HUES6 (cell line): Measurements from ENCODE around the gene CTPS1.

Source experiments
- H3K27ac ChIP-seq: 2 replicates; pipeline ENCODE4 v1.7.0; 2013; ENCODE audit warnings: low read depth, mild to moderate bottlenecking, low read length, inconsistent platforms
- H3K27me3 ChIP-seq: 2 replicates; pipeline ENCODE4 v1.6.1; 2013; ENCODE audit warnings: low read length; ENCODE audit not compliant: control insufficient read depth, insufficient read depth
- H3K36me3 ChIP-seq: 2 replicates; pipeline ENCODE4 v1.6.1; 2013; ENCODE audit warnings: low read length; ENCODE audit not compliant: control insufficient read depth, insufficient read depth
- H3K4me1 ChIP-seq: 2 replicates; pipeline ENCODE4 v1.6.1; 2013; ENCODE audit warnings: low read length; ENCODE audit not compliant: control insufficient read depth, insufficient read depth
- H3K4me3 ChIP-seq: 2 replicates; pipeline ENCODE4 v1.5.1; 2013; ENCODE audit warnings: low read depth, low read length
- H3K9ac ChIP-seq: one replicate; pipeline ENCODE4 v1.6.1; 2013; ENCODE audit warnings: mild to moderate bottlenecking, low read length
- H3K9me3 ChIP-seq: 2 replicates; pipeline ENCODE4 v1.6.1; 2013; ENCODE audit warnings: low read depth, low read length; ENCODE audit not compliant: control insufficient read depth, insufficient read depth

CTPS1 gene

DNA sequence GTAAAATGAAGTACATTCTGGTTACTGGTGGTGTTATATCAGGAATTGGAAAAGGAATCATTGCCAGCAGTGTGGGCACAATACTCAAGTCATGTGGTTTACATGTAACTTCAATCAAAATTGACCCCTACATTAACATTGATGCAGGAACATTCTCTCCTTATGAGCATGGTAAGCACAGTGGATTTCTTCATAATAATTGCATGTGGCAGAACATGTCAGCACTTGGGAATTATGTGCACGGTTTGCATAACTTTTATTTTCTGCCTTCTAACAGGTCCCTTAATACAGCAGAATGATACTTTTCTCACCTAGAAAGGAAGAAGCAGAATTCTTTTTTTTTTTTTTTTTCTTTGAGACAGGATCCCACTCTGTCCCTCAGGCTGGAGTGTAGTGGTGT lies 3.8 kb downstream of the CTPS1 start:
- Histone ChIP-seq H3K36me3 (peaks cover 56% of the 10 kb centered on the region), H3K27ac (no peak overlapping the region), H3K9ac (no peak overlapping the region)

GRCh38 chr1:40984066-40984465 lies 4.6 kb downstream of the CTPS1 start:
- H3K27ac ChIP-seq: no peak overlapping the region
- H3K4me1 ChIP-seq: peaks cover 15% of the 10 kb centered on the region

More for the DNA sequence above, 3.8 kb downstream of the CTPS1 start:
- no peak overlapping the region for H3K4me3 ChIP-seq
- H3K4me1 ChIP-seq: peaks cover 15% of the 10 kb centered on the region
- no peaks in the 10 kb centered on the region for H3K9me3 ChIP-seq
- H3K27me3 ChIP-seq: no peaks in the 10 kb centered on the region

GRCh38 chr1:40984531-40984930 lies 5.0 kb downstream of the CTPS1 start:
- Histone ChIP-seq H3K27me3 (no peaks in the 10 kb centered on the region), H3K9ac (no peak overlapping the region), H3K27ac (no peak overlapping the region), H3K4me1 (peaks cover 15% of the 10 kb centered on the region), H3K36me3 (peaks cover 68% of the 10 kb centered on the region), H3K9me3 (no peaks in the 10 kb centered on the region), H3K4me3 (no peak overlapping the region)

More at GRCh38 chr1:40984066-40984465, 4.6 kb downstream of the CTPS1 start:
- Histone ChIP-seq H3K9ac (no peak overlapping the region), H3K9me3 (no peaks in the 10 kb centered on the region), H3K36me3 (peaks cover 64% of the 10 kb centered on the region), H3K27me3 (no peaks in the 10 kb centered on the region), H3K4me3 (no peak overlapping the region)

DNA sequence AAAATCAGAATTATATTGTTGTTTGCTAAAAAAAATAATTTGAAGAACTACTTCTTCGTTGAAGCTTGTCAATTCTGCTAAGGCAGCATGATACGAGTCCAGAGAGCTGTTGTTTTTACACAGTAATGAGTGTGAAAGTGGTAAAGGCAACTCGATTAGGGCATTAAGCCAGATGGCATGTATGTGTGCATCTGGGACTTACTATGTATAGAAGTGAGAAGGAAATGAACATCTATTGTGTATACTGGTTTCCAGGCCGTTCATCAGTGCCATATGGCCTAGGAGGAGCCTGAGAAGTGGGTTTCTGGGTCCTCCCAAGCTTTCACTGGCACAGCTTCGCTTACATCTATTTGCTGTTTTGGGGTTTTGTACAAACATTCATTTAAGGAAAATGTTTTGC lies 5.7 kb downstream of the CTPS1 start:
- Histone ChIP-seq H3K9me3 (no peaks in the 10 kb centered on the region), H3K9ac (no peak overlapping the region), H3K4me3 (no peak overlapping the region), H3K27ac (no peak overlapping the region), H3K36me3 (peaks cover 75% of the 10 kb centered on the region), H3K4me1 (peaks cover 15% of the 10 kb centered on the region), H3K27me3 (no peaks in the 10 kb centered on the region)

DNA sequence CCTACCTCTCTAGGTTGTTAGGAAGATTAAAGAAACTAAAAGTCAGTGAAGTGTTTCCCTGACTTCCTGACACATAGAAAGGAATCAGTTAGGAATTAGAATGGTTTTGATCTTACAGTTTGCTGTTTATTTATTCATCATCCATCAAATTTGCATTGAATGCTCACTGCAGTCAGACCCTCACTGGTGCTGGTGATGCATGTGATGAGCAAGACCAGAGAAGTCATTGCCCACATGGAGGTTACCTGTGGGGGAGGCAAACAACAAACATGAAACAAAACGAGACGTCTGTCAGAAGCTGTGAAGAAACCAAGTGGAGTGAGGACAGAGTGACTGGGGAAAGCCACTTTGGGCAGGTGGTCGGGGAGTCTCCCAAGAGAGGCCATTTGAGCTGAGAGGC lies 6.4 kb downstream of the CTPS1 start:
- Histone ChIP-seq H3K27me3 (no peaks in the 10 kb centered on the region), H3K4me3 (no peak overlapping the region), H3K36me3 (peaks cover 82% of the 10 kb centered on the region), H3K9me3 (no peaks in the 10 kb centered on the region), H3K27ac (0 out of 2 replicates have a peak overlapping the region, but pooled peaks have one; percentile 0), H3K9ac (no peak overlapping the region), H3K4me1 (peaks cover 11% of the 10 kb centered on the region)

GRCh38 chr1:40986328-40986783 lies 6.9 kb downstream of the CTPS1 start:
- peaks cover 86% of the 10 kb centered on the region for H3K36me3 ChIP-seq
- H3K4me1 ChIP-seq: peaks cover 6% of the 10 kb centered on the region
- no peak overlapping the region for H3K4me3 ChIP-seq
- H3K27me3 ChIP-seq: no peaks in the 10 kb centered on the region
- 0 out of 2 replicates have a peak overlapping the region, but pooled peaks have one; percentile 0 for H3K27ac ChIP-seq
- no peak overlapping the region for H3K9ac ChIP-seq
- H3K9me3 ChIP-seq: no peaks in the 10 kb centered on the region

GRCh38 chr1:40986956-40987355 lies 7.5 kb downstream of the CTPS1 start:
- no peak overlapping the region for H3K4me3 ChIP-seq
- peaks cover 90% of the 10 kb centered on the region for H3K36me3 ChIP-seq
- H3K27me3 ChIP-seq: no peaks in the 10 kb centered on the region
- no peaks in the 10 kb centered on the region for H3K9me3 ChIP-seq
- H3K27ac ChIP-seq: no peak overlapping the region
- H3K4me1 ChIP-seq: peaks cover under 1% of the 10 kb centered on the region; the same call in 1 of the 2 replicates
- H3K9ac ChIP-seq: no peak overlapping the region

DNA sequence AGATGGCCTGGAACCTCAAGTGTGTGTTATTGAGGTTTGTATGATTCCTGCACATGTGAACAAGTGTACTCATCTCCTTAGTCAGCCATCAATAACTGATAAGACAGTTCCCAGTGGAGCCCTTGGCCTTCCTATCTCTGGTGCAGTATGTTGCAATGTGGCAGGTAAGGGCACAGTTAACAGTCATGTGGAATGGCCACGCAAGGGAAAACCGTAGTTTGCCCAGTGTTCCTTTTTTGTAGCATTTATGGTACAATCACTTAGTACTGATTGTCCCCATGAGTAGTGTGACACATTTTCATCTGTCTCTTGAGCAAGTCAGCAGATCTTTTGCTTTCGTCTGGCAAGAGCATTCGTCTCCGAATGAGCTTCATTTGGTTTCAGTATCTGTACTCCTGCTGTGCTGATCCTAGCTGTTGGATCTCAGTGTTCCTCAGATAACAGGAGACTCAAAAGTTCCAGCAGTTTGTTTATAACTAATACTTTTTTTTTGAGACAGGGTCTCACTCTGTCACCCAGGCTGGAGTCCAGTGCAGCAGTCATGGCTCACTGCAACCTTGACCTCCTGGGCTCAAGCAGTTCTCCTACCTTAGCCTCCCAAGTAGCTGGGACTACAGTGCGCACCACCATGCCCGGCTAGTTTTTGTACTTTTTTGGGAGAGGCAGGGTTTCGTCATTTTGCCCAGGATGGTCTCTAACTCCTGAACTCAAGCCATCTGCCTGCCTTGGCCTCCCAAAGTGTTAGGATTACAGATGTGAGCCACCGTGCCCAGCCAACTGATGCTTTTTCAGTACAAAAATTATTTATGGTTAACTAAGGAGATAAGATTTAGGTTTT lies 8.2 kb downstream of the CTPS1 start:
- Histone ChIP-seq H3K27me3 (no peaks in the 10 kb centered on the region), H3K27ac (no peak overlapping the region), H3K4me3 (no peak overlapping the region), H3K4me1 (no peaks in the 10 kb centered on the region), H3K36me3 (peaks cover 97% of the 10 kb centered on the region), H3K9ac (no peak overlapping the region), H3K9me3 (no peaks in the 10 kb centered on the region)

DNA sequence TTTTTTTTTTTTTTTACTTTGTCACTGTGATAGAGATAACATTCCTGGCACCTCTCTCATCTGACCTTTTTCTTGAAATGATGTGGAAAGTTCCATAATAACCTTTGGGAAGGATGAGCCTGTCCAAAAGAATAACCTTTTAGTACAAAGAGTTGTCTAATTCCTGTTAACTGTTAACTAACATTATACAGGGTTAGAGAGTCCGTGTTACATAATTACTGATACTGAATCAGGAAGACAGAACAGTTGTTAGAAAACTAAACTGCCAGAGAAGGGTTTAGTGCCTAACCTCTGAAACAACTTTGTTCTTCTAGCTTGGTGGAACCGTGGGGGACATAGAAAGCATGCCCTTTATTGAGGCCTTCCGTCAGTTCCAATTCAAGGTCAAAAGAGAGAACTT lies 8.8 kb downstream of the CTPS1 start:
- Histone ChIP-seq H3K27ac (no peak overlapping the region), H3K36me3 (peaks cover 99% of the 10 kb centered on the region), H3K4me3 (no peak overlapping the region), H3K27me3 (no peaks in the 10 kb centered on the region), H3K9ac (no peak overlapping the region), H3K9me3 (no peaks in the 10 kb centered on the region), H3K4me1 (no peaks in the 10 kb centered on the region)

DNA sequence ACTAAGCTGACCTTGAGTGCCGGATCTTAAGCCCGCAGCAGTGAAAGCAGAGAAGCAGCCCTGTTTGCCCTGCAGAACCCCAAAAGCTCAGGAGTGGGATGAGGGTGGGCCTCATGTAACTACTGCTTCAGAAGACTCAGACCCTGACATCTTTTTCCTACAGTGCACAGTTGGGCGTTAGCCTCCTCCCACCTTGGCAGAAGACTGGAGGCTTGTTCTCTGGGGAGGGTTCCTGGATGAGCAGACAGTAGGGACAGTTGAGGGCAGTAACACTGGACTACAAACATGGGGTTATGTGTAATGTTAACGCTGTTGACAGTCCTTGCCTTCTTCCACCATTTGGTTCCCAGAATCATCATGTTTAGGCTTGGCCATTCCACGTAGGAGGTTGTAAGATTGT lies 9.6 kb downstream of the CTPS1 start:
- Histone ChIP-seq H3K36me3 (peaks cover 99% of the 10 kb centered on the region), H3K9ac (no peak overlapping the region), H3K27ac (no peak overlapping the region), H3K9me3 (no peaks in the 10 kb centered on the region), H3K4me1 (no peaks in the 10 kb centered on the region), H3K4me3 (no peak overlapping the region), H3K27me3 (no peaks in the 10 kb centered on the region)

DNA sequence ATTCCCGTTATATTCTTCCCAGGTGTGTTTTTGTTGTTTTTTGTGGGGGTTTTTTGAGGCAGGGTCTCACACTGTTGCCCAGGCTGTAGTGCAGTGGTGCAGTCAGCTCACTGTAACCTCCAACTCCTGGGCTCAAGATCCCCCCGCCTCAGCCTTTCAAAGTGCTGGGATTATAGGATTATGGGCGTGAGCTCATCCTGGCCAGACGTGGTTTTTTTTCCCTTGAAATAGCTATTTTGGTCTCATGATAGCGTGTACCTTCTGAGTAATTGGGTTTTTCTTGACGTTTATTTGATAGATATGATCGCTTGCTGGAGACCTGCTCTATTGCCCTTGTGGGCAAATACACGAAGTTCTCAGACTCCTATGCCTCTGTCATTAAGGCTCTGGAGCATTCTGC lies 17.6 kb downstream of the CTPS1 start:
- Histone ChIP-seq H3K4me1 (no peaks in the 10 kb centered on the region), H3K36me3 (peaks cover 96% of the 10 kb centered on the region), H3K4me3 (no peak overlapping the region), H3K27me3 (no peaks in the 10 kb centered on the region), H3K27ac (no peak overlapping the region), H3K9ac (no peak overlapping the region), H3K9me3 (no peaks in the 10 kb centered on the region)
